Measurements from ENCODE around the gene OR5J2.

Gene OR5J2

GRCh38 chr11:56152333-56152732 is 24.1 kb upstream of the OR5J2 start:
- H3K4me3 ChIP-seq (ENCODE audit: low read length) = no peak overlapping the region
- TF ChIP-seq CTCF (IDR thresholded peaks at IDR 0.05; ENCODE audit: low read depth, low read length, poor library complexity, severe bottlenecking) = no peak
- no peak for TF ChIP-seq EZH2phosphoT487 (IDR thresholded peaks at IDR 0.05; ENCODE audit: borderline replicate concordance, low read length)

GRCh38 chr11:56160217-56160616 is 16.2 kb upstream of the OR5J2 start, which contains the start of gene OR8K5:
OR8K5 (minus strand) TSS chr11:56160317; CDS start chr11:56160317, 0 bp downstream.
- no peak for TF ChIP-seq EZH2phosphoT487 (IDR thresholded peaks at IDR 0.05; ENCODE audit: borderline replicate concordance, low read length)
- TF ChIP-seq CTCF (IDR thresholded peaks at IDR 0.05; ENCODE audit: low read depth, low read length, poor library complexity, severe bottlenecking) = no peak
- Histone ChIP-seq H3K27me3 (ENCODE audit: control insufficient read depth, low read length) (no peaks in the 10 kb centered on the region), H3K4me3 (ENCODE audit: low read length) (no peak within 1 kb of the TSS), H3K27ac (ENCODE audit: low read depth, low read length) (no peak within 1 kb of the TSS), H3K4me1 (ENCODE audit: control insufficient read depth, low read length) (no peaks in the 10 kb centered on the region), H4K20me1 (ENCODE audit: control insufficient read depth, insufficient read depth, low read depth, low read length) (no peaks in the 10 kb centered on the region), H3K4me2 (ENCODE audit: low read length) (no peak within 1 kb of the TSS), H3F3A (ENCODE audit: control insufficient read depth, insufficient read depth) (no peaks in the 10 kb centered on the region), H3K9me2 (replicated peaks; ENCODE audit: control insufficient read depth, low read length) (no peaks in the 10 kb centered on the region), H3K79me2 (ENCODE audit: control insufficient read depth, low read length) (no peaks in the 10 kb centered on the region), H3K9me3 (ENCODE audit: control insufficient read depth, insufficient read depth, low read length) (no peaks in the 10 kb centered on the region), H3K36me3 (ENCODE audit: control insufficient read depth, low read length) (no peaks in the 10 kb centered on the region)

More at GRCh38 chr11:56152333-56152732, 24.1 kb upstream of the OR5J2 start:
- H3K79me2 ChIP-seq (ENCODE audit: control insufficient read depth, low read length) = no peaks in the 10 kb centered on the region
- H3K36me3 ChIP-seq (ENCODE audit: control insufficient read depth, low read length) = no peaks in the 10 kb centered on the region
- H3K4me2 ChIP-seq (ENCODE audit: low read length) = no peak overlapping the region
- no peaks in the 10 kb centered on the region for H4K20me1 ChIP-seq (ENCODE audit: control insufficient read depth, insufficient read depth, low read depth, low read length)
- no peaks in the 10 kb centered on the region for H3K4me1 ChIP-seq (ENCODE audit: control insufficient read depth, low read length)
- no peak overlapping the region for H3K27ac ChIP-seq (ENCODE audit: low read depth, low read length)
- H3F3A ChIP-seq (ENCODE audit: control insufficient read depth, insufficient read depth) = no peaks in the 10 kb centered on the region
- H3K9me3 ChIP-seq (ENCODE audit: control insufficient read depth, insufficient read depth, low read length) = peaks cover 10% of the 10 kb centered on the region; the same call in 1 of the 2 replicates
- no peaks in the 10 kb centered on the region for H3K9me2 ChIP-seq (replicated peaks; ENCODE audit: control insufficient read depth, low read length)
- H3K27me3 ChIP-seq (ENCODE audit: control insufficient read depth, low read length) = no peaks in the 10 kb centered on the region

- H3K27me3 ChIP-seq (ENCODE audit: control insufficient read depth, low read length) = no peaks in the 10 kb centered on the region
- H3K4me3 ChIP-seq (ENCODE audit: low read length) = no peak overlapping the region
- H3K4me2 ChIP-seq (ENCODE audit: low read length) = no peak overlapping the region
- H3K4me1 ChIP-seq (ENCODE audit: control insufficient read depth, low read length) = no peaks in the 10 kb centered on the region
- H3K79me2 ChIP-seq (ENCODE audit: control insufficient read depth, low read length) = no peaks in the 10 kb centered on the region
- H3K9me3 ChIP-seq (ENCODE audit: control insufficient read depth, insufficient read depth, low read length) = no peaks in the 10 kb centered on the region
- H3K9me2 ChIP-seq (replicated peaks; ENCODE audit: control insufficient read depth, low read length) = no peaks in the 10 kb centered on the region
- H3K36me3 ChIP-seq (ENCODE audit: control insufficient read depth, low read length) = no peaks in the 10 kb centered on the region
- no peak for TF ChIP-seq CTCF (IDR thresholded peaks at IDR 0.05; ENCODE audit: low read depth, low read length, poor library complexity, severe bottlenecking)
- TF ChIP-seq EZH2phosphoT487 (IDR thresholded peaks at IDR 0.05; ENCODE audit: borderline replicate concordance, low read length) = no peak
- H3K27ac ChIP-seq (ENCODE audit: low read depth, low read length) = no peak overlapping the region
- H4K20me1 ChIP-seq (ENCODE audit: control insufficient read depth, insufficient read depth, low read depth, low read length) = no peaks in the 10 kb centered on the region
- H3F3A ChIP-seq (ENCODE audit: control insufficient read depth, insufficient read depth) = no peaks in the 10 kb centered on the region
Observed at GRCh38 chr11:56163804-56164203, 12.6 kb upstream of the OR5J2 start.

All from DOHH2 (cell line).